ENCODE measurements around the gene SPATA31A6.
"Not testable (repeated sequence)": the region's sequence is repeated elsewhere in the genome, so short reads cannot be mapped to it uniquely, and the experiment has no call there.

The SPATA31A6 gene

GRCh38 chr9:42183359-42183758 lies at the start of gene SPATA31A6:
SPATA31A6 (plus strand) TSS chr9:42183659; CDS start chr9:42183688, 29 bp downstream.
- CTCF ChIA-PET; POLR2A ChIA-PET; DNase-seq (ENCODE audit: extremely low spot score): not testable (repeated sequence)

- peak; percentile 4 for DNase-seq (ENCODE audit: extremely low spot score)
- POLR2A ChIA-PET, CTCF ChIA-PET: not testable (repeated sequence)
Observed at GRCh38 chr9:42160299-42160698, 23.2 kb upstream of the SPATA31A6 start.

DNA sequence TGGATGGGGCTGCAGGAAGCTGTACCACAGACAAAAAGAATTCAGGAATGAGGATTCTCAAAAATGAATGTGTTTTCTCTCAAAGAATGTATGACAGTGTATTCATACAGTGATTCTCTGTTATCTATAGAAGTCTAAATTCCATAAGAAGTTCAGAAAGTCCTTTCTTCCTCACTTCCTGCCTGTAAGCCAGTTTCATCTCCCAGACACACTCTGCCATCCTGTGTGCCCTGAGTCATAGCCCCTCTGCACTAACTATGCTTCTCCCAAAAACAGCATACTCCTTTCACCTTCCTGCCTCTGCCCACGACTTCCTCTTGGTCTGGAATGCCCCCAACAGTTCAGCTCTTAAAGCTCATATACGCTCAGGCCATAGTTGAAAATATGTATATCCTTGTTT lies 36.4 kb downstream of the SPATA31A6 start:
- POLR2A ChIA-PET; DNase-seq (ENCODE audit: extremely low spot score); CTCF ChIA-PET: not testable (repeated sequence)

DNA sequence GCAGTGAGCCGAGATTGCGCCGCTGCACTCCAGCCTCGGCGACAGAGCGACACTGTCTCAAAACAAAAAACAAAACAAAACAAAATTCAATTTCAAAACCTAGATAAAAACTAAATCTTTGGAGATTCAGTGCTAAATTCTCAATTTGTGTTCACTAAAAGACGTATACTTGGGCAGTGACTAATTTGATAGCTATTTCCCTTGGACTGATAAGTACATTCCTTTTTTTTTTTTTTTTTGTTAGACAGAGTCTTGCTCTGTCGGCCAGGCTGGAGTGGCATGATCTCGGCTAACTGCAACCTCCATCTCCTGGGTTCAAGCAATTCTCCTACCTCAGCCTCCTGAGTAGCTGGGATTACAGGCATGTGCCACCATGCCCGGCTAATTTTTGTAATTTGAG lies 39.8 kb downstream of the SPATA31A6 start:
- DNase-seq (ENCODE audit: extremely low spot score); CTCF ChIA-PET; POLR2A ChIA-PET: not testable (repeated sequence)

GRCh38 chr9:42233031-42233430 lies 49.6 kb downstream of the SPATA31A6 start:
- CTCF ChIA-PET; POLR2A ChIA-PET; DNase-seq (ENCODE audit: extremely low spot score): not testable (repeated sequence)

DNA sequence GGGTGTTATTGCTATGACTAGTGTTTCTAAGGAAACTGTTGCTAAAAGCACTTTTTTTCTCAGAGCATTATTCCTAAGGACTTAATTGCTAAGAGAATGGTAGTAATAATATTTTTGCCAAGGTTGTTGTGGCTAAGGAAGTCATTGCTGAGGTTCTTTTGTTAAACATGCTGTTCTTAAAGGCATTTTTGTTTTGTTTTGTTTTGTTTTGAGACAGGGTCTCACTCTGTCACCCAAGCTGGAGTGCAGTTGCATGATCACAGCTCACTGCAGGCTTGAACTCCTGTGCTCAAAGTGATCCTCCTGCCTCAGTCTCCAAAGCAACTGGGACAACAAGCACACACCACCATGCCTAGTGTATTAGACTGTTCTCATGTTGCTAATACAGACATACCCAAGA lies 51.2 kb downstream of the SPATA31A6 start:
- CTCF ChIA-PET = not testable (repeated sequence)

DNA sequence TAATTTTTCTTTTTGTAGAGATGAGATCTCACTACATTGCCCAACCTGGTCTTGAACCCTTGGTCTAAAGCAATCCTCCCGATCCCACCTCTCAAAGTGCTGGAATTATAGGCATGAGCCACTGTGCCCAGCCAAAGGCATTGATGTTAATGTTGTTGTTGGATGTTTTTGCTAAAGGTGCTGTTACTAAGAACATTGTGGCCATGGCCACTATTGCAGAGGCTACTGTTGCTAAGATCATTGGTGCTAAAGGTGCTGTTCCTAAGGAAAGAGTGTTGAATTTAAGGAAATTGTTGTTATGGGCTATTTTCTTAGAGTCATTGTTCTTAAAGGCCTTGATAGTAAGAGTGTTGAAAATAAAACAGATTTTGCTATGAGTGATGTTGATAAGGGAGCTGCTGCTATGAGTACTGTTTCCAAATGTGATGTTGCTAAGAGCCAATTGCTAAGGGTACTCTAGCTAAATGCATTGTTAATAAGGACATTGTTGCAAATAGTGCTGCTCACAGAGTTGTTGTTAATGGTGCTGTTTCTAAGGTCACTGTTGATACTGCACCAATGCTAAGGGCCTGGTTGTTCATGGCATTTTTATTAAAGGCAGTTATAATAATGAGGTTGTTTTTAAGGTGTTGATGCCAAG lies 52.0 kb downstream of the SPATA31A6 start:
- POLR2A ChIA-PET; DNase-seq (ENCODE audit: extremely low spot score); CTCF ChIA-PET: not testable (repeated sequence)

More for the DNA sequence above, 51.2 kb downstream of the SPATA31A6 start:
- POLR2A ChIA-PET; DNase-seq (ENCODE audit: extremely low spot score): not testable (repeated sequence)

DNA sequence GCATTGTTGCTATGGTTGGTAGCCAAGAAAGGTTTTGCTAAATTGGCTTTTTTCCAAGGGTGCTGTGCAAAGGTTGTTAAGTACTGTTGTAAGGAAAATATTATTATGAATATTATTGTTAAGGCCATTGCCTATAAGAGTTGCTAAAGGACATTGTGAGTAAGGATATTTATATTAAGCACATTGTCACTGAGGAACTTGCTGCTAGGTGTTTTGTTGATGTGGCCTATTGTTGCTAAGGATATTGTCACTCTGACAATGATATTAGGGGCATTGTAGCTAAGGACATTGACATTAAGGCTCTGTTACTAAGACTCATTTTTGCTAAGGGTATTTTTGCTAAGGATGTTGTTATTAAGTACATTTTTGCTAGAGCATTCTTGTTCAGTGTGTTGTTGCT lies 52.6 kb downstream of the SPATA31A6 start:
- DNase-seq (ENCODE audit: extremely low spot score); CTCF ChIA-PET; POLR2A ChIA-PET: not testable (repeated sequence)

- POLR2A ChIA-PET; DNase-seq (ENCODE audit: extremely low spot score); CTCF ChIA-PET: not testable (repeated sequence)
Observed at GRCh38 chr9:42237381-42237780, 53.9 kb downstream of the SPATA31A6 start.

DNA sequence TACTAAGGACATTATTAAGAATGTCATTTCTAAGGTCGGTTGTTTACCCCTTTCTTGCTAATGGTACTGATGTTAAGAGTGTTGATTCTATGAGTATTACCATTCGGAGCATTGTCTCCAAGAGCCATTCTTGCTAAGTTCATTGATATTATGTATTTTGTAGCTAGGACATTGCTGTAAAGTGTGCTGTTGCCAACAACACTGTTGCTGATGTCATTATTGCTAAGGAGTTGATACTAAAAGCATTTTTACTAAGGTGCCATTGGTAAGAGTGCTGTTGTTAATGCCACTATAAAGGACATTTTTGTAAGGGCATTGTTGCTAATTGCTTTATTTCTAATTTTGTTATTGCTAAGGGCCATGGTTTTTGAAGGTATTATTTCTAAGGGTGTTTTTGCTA lies 55.4 kb downstream of the SPATA31A6 start:
- DNase-seq (ENCODE audit: extremely low spot score); POLR2A ChIA-PET; CTCF ChIA-PET: not testable (repeated sequence)
